Stimulated activated CD8-positive, alpha-beta memory T cell treated with anti-CD3 and anti-CD28 coated beads, Interleukin-7, amount 100 ng/mL, for 24 hours (primary cell): Measurements from ENCODE around the gene COPS9.

Source experiments
- DNase-seq: peaks from one replicate; pipeline ENCODE4 v3.0.0-alpha.2; 2020; ENCODE audit warnings: low read depth

Gene COPS9

GRCh38 chr2:240166191-240166590 lies 30.1 kb upstream of the COPS9 start:
- no peak for DNase-seq

GRCh38 chr2:240165661-240166060 lies 29.6 kb upstream of the COPS9 start:
- DNase-seq: no peak

- no peak for DNase-seq
Measured at GRCh38 chr2:240165034-240165433, 28.9 kb upstream of the COPS9 start.

DNA sequence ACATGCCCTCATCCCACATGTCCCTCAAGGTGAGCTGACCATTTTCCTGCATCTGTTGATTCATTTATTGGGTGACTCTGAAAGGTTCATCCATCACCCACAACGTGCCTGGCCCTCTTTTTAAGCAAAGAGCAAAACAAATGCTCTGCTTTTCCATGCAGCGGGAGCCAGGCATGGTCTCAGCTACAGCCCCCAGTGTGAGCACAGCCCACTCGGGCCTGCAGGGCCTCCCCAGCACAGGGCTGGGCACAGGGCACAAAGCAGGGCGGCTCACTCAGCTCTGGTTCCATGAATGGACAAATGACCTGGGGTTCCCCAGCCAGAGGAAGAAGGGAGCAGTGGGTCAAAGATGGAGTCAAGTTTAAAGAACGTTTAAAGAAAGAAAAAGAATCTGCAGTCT lies 28.5 kb upstream of the COPS9 start:
- no peak for DNase-seq

GRCh38 chr2:240163844-240164574 lies 27.9 kb upstream of the COPS9 start:
- no peak for DNase-seq

DNA sequence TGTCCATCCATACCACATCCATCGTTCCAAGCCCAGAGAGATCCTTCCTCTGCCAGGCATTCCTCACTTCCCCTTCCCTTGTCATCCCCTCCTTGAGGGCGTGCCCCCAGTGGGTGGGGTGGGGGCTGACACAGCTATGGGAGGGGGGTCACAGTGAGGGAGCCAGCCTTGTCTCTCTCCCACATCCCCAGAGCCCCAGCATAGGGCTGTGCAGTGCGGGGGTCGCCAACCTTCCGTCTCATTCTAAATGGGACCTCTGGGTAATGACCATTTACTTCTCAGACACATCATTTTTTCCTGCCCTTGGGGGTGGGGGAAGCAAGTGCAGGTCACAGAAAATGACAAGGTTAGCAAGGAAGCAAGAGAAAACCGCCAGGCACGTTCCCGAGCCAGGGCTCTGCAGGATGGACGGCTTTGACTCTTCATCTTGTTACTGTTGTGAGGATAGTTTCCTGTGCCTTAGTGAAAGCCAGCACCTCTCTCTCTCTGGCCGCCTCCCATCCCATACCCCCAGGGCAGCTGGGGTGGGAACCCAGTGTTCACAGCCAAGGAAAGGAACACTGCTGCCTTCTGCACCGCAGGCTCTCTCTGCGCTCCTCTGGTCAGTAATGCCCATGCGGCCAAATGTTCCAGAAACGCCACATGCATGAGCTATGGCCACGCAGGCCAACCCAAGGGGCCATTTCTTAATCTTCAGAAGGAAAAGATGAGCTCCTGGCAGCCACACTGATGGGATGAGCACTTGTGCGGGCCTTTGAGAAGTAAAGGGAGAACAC lies 27.0 kb upstream of the COPS9 start:
- DNase-seq: no peak

GRCh38 chr2:240162531-240162930 lies 26.4 kb upstream of the COPS9 start:
- no peak for DNase-seq

GRCh38 chr2:240162032-240162431 lies 25.9 kb upstream of the COPS9 start:
- DNase-seq: no peak

DNA sequence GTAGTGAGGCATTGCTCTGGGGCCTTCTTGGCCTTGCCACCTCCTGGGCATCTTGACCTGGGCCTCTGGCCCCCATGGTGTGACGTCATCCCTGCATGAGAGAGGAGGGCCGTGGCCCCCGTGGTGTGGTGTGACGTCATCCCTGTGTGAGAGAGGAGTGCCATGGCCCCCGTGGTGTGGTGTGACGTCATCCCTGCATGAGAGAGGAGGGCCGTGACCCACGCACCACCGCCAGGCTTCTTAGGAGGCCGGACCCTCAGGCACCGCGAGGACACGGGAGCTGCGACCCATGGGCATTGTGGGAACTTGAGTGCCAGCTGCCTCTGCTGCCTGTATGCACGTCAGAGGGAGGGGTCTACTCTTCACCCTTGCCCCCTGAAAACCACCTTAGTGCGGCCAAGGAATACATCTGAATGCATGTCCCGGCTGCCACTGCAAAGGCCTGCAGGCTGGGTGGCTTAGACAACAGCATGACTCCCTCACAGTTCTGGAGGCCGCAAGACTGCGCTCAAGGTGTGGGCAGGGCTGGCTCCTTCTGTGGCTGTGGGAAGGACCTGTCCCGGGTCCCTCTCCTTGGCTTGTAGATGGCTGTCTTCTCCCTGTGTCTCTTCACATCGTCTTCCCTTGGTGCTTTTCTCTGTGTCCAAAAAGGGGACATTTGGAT lies 25.1 kb upstream of the COPS9 start:
- DNase-seq: no peak

GRCh38 chr2:240160291-240161086 lies 24.4 kb upstream of the COPS9 start:
- no peak for DNase-seq

GRCh38 chr2:240159251-240159839 lies 23.2 kb upstream of the COPS9 start:
- no peak for DNase-seq

- no peak for DNase-seq
Measured at GRCh38 chr2:240157147-240157470, 21.0 kb upstream of the COPS9 start.

GRCh38 chr2:240156435-240157146 lies 20.5 kb upstream of the COPS9 start:
- no peak for DNase-seq

DNA sequence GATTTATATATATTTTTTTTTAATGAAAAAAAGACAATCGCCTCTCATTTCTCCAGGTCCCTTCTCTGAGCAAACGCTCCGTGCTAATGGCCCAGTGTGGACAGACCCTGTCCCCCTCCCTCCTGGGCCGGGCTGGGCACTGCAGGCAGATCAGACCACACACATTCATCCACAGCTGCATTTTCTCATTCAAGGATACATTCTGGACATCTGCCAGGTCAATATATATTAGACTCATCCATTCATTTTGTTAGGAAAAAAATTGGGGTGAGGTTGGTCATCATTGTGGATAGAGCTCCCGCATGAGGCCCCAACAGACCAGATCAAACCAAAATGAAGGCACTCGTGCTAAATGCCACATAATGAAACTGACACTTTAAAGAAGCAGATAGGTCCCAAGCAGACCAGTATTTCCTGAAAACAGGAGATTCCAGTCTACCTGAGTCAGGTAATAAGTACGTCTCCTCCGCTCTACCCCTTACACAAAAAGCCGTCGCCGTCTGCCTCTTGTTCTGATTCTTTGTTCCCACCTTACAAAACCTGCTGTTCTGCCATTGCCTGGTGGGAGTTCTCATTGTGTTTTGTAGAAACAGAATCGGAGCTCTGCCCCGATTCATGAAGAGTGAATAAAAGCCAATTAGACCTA lies 19.8 kb upstream of the COPS9 start:
- no peak for DNase-seq

DNA sequence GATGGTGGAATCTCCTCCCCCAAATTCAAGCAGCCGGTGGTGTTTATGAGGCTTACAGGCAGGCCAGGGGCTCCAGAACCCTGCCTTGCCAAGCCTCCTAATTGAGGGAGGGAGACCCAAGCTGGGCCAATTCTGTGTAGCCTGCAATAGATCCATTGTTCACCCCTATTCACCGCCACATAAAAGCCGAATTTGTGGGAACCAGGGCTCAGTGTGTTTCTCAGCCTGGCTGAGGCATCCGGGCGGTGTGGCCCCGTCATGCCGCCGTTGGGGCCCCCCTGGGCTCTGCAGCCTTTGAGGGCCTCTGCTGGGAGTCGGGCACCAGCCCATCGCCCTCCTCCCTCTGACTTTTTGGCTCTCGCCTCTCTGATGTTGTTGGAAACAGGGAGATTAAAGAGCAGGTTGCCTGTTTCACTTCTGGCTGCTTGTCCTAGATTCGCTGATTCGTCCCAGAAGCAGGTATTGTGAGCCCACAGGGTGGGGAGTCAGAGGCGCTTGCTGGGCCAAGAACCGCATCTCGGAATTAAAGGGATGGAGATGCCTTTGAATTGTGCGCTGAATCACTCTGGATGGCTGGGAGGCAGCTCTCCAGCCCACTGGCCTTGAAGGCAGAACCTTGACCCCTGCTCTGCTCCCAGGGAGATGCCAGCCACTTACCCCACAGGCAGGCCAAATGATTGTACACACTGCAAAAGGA lies 19.1 kb upstream of the COPS9 start:
- DNase-seq: no peak

DNA sequence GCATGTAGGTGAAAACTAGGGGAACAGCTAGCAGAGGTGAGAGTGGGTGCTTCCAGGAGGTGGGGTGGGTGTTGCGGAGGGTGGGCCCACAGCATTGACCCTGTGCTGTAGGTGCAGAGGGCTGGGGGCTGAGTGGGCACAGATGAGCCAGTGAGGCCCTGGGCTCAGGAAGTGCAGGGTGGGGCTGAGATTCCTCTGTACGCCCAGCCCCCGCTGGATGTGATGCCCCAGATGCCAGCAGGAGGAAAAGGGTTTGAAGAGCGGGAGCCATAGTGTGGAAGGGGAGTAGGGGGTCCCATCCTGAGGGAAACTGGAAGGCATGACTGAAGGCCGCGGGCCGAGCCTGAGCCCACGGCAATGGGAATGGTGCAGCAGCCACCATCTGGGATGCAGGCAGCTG lies 18.5 kb upstream of the COPS9 start:
- DNase-seq: no peak

GRCh38 chr2:240153418-240153817 lies 17.3 kb upstream of the COPS9 start:
- DNase-seq: no peak

DNA sequence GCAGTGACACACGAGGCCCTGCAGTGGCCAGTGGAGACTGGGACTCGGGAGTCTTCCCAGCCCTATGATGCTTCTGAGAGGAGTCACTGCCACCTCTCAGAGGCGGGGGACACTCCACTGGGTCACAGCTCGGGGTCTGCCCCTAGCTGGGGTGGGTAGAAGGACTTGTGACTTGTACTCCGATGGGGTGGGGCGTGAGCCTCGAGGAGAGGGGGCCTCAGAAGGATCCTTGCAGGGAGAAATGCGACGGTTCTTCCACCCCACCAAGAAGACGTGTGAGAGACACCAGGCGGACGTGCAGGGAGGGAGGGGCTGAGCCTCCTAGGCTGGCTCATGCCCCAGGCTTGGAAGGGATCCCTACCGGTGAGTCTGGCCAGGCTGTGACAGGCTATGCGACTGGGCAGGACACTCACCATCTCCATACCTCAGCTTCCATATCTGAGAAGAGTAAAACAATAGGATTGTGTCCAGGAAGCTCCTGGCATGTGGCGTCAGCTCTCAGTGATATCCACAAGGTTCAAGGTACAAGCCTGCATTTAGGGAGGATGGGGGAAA lies 15.4 kb upstream of the COPS9 start:
- DNase-seq: no peak

GRCh38 chr2:240149943-240150784 lies 14.1 kb upstream of the COPS9 start:
- no peak for DNase-seq
